ENCODE results near the gene PKNOX2.

- TF ChIP-seq CTCF (IDR thresholded peaks at IDR 0.05) (no peak), NFE2L2 (conservative IDR thresholded peaks at IDR 0.05; ENCODE audit: low read length) (no peak), ZFP36 (IDR thresholded peaks at IDR 0.05; ENCODE audit: borderline replicate concordance, partially characterized antibody) (no peak), MAZ (IDR thresholded peaks at IDR 0.05; ENCODE audit: borderline replicate concordance, low read depth, low read length) (no peak), SMC3 (IDR thresholded peaks at IDR 0.05) (no peak), JUN (IDR thresholded peaks at IDR 0.05) (no peak), ZC3H11A (IDR thresholded peaks at IDR 0.05) (no peak), PHF8 (IDR thresholded peaks at IDR 0.05; ENCODE audit: borderline replicate concordance, low read depth) (no peak)
Observed at GRCh38 chr11:125331357-125332035, 166.9 kb downstream of the PKNOX2 start.

All from A549 (cell line).